GM12878 (cell line): Measurements from ENCODE around the gene C16orf96. TPM values are rescaled to one million over a fixed set of nuclear protein-coding genes. Genes with fewer than 3 reads are reported as not detected.

Source experiments
- ATF2 ChIP-seq: IDR thresholded peaks from 2 replicates; pipeline ENCODE4 v1.6.1; 2012; ENCODE audit warnings: low read length, inconsistent platforms
- CEBPB ChIP-seq, 2 experiments: fragments of 150-350 bp in 1 of 2; IDR thresholded peaks; 2 replicates each; pipeline ENCODE4 v1.6.1; 2012 to 2014; ENCODE audit warnings: low read depth in 2 of 2, low read length in 2 of 2, borderline replicate concordance in 1 of 2, inconsistent platforms in 1 of 2
- CHD4 ChIP-seq: fragments of 200-600 bp; sonication (generic); IDR thresholded peaks from 2 replicates; pipeline ENCODE4 v1.6.1; 2016; ENCODE audit warnings: mild to moderate bottlenecking
- CREB1 ChIP-seq: IDR thresholded peaks from 2 replicates; pipeline ENCODE4 v1.6.1; 2012; ENCODE audit warnings: low read depth, mild to moderate bottlenecking, inconsistent platforms
- NKRF ChIP-seq: fragments of 450-650 bp; conservative IDR thresholded peaks from 2 replicates; pipeline ENCODE4 v1.6.1; 2017; ENCODE audit warnings: mild to moderate bottlenecking, moderate library complexity
- POLR2A ChIP-seq: IDR thresholded peaks from 2 replicates; pipeline ENCODE4 v1.6.1; 2011; ENCODE audit warnings: low read depth, mild to moderate bottlenecking, low read length
- WRNIP1 ChIP-seq: IDR thresholded peaks from 2 replicates; pipeline ENCODE4 v1.6.1; 2011; ENCODE audit warnings: low read depth, low read length, improper control_type of control experiment, borderline replicate concordance
- ZZZ3 ChIP-seq: IDR thresholded peaks from 2 replicates; pipeline ENCODE4 v1.6.1; 2011; ENCODE audit warnings: low read depth; ENCODE audit not compliant: control insufficient read depth, insufficient read length
- polyA plus RNA-seq, 11 experiments: library from polyadenylated mRNA; depleted of rRNA in 4 of 11; unstranded in 6 of 11; stranded (reverse) in 5 of 11; fragments of >200 nt; fragmentation: Nextera tagmentation in 4 of 11; fragmentation: Illumina TruSeq in 1 of 11; extraction: Ambion mirVana in 4 of 11; extraction: Trizol in 1 of 11; gene quantifications; 1 replicate in 1 of 11; 2 replicates in 10 of 11; pipeline versions ENCODE4 v1.2.1 to v1.2.3, GENCODE V29; 2011 to 2016; ENCODE audit warnings: inconsistent platforms in 2 of 11, missing spikeins in 2 of 11, low read depth in 1 of 11
- total RNA-seq, 4 experiments: library from RNA; depleted of rRNA in 3 of 4; stranded (reverse); fragments of >200 nt in 3 of 4; fragmentation: Illumina TruSeq in 1 of 4; extraction: Trizol in 1 of 4; gene quantifications; 2 replicates each; pipeline versions ENCODE4 v1.2.1 to v1.2.3, GENCODE V29; 2013 to 2021

Gene C16orf96
- total and polyA plus RNA-seq, 10 of the 15 experiments (the other 5 are each of a cell fraction or from before 2014, with no cell fraction given) = 0.01 to 0.08 (median 0.01) TPM; not detected in 7

GRCh38 chr16:4613636-4614570 is 57.8 kb downstream of the C16orf96 start (continued):
- TF ChIP-seq CEBPB (IDR thresholded peaks at IDR 0.05; ENCODE audit: borderline replicate concordance in 1 of 2, low read depth in 2 of 2, low read length in 2 of 2) (no peak), CHD4 (no peak), POLR2A (peak; percentile 61; the same call in 1 of the 2 replicates), NKRF (peak; percentile 53), CREB1 (no peak), ATF2 (no peak), WRNIP1 (no peak), ZZZ3 (no peak)
